ENCODE data around the gene MSH2. TPM values are rescaled to one million over a fixed set of nuclear protein-coding genes. Genes with fewer than 3 reads are reported as not detected.

Gene MSH2
- total and polyA plus RNA-seq, 2 of the 13 experiments (the other 11 are each of a cell fraction or from before 2014, with no cell fraction given), result 19.9 to 76.3 TPM

DNA sequence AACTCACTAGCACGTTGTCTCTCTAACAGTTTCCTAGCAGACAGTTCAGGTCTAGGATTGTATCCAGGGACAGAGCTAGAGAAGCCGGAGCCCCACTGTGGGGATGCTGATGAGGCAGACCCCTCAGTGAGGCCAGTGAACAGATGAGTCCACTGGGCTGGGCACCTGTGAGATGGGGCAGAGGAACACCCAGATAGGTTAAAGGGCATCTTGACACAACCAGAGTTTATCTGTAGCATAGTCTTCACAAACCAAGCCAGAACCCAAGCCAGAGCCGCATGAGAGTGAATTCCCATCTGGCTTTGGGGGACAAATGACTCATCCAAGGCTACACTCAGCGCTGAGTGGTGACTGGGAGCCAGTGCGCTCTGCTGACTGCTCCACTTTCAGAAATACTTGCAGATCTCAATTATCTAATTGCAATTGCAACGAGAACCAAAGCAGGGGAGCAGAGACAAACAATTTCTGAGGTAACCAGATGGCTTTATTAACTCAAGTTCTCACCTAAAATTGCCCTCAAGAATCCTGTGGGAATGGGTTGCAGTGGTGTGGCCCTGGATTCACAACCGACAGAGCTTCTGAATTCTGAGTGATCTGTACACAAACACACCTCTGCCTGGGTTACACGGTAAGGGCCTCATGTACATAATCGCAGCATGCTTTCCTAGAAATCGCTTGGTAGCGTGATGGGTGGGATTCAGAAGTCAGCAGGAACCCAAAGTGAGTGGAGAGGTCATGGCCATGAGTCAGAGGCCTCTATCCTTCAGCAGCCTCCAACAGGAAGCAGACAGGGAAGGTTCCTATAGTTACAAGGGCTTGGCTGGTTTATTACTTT, 48.7 kb upstream of the MSH2 start (continued):
- TF ChIP-seq ZFAT (CRISPR knock-in tag; conservative IDR thresholded peaks at IDR 0.05) (no peak), FOSL1 (CRISPR knock-in tag; IDR thresholded peaks at IDR 0.05; ENCODE audit: borderline replicate concordance) (peak; percentile 69; the same call in 1 of the 2 replicates), YEATS2 (CRISPR knock-in tag; IDR thresholded peaks at IDR 0.05; ENCODE audit: borderline replicate concordance) (0 out of 2 replicates have a peak, but pooled peaks have one; percentile 21), NAIF1 (CRISPR knock-in tag; IDR thresholded peaks at IDR 0.05; ENCODE audit: borderline replicate concordance) (no peak), ARHGAP35 (CRISPR knock-in tag; IDR thresholded peaks at IDR 0.05; ENCODE audit: borderline replicate concordance) (no peak), FLYWCH1 (CRISPR knock-in tag; IDR thresholded peaks at IDR 0.05) (no peak), DR1 (CRISPR knock-in tag; IDR thresholded peaks at IDR 0.05) (no peak), ZNF232 (CRISPR knock-in tag; IDR thresholded peaks at IDR 0.05; ENCODE audit: borderline replicate concordance) (no peak), NFE2L2 (IDR thresholded peaks at IDR 0.05; ENCODE audit: low read length) (no peak), HMGA1 (CRISPR knock-in tag; conservative IDR thresholded peaks at IDR 0.05) (no peak), ZNF160 (CRISPR knock-in tag; IDR thresholded peaks at IDR 0.05) (no peak), SETDB1 (CRISPR knock-in tag; IDR thresholded peaks at IDR 0.05; ENCODE audit: borderline replicate concordance) (no peak), POLR2AphosphoS5 (IDR thresholded peaks at IDR 0.05; ENCODE audit: low read depth, low read length) (no peak), MED13 (CRISPR knock-in tag; IDR thresholded peaks at IDR 0.05) (no peak), ZNF230 (CRISPR knock-in tag; IDR thresholded peaks at IDR 0.05) (0 out of 2 replicates have a peak, but pooled peaks have one; percentile 61), TBL1XR1 (IDR thresholded peaks at IDR 0.05; ENCODE audit: borderline replicate concordance, low read length, partially characterized antibody) (no peak), POLR2A (IDR thresholded peaks at IDR 0.05; ENCODE audit: insufficient read depth in 1 of 2, low read depth in 2 of 2, low read length in 2 of 2) (no peak), XRCC5 (optimal IDR thresholded peaks at IDR 0.05; ENCODE audit: low read length) (peak; percentile 42)
- TF ChIP-seq, protein P1, sequence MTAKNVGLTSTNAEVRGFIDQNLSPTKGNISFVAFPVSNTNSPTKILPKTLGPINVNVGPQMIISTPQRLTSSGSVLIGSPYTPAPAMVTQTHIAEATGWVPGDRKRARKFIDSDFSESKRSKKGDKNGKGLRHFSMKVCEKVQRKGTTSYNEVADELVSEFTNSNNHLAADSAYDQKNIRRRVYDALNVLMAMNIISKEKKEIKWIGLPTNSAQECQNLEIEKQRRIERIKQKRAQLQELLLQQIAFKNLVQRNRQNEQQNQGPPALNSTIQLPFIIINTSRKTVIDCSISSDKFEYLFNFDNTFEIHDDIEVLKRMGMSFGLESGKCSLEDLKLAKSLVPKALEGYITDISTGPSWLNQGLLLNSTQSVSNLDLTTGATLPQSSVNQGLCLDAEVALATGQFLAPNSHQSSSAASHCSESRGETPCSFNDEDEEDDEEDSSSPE (CRISPR knock-in tag; IDR thresholded peaks at IDR 0.05), result no peak
- TF ChIP-seq, protein P2, sequence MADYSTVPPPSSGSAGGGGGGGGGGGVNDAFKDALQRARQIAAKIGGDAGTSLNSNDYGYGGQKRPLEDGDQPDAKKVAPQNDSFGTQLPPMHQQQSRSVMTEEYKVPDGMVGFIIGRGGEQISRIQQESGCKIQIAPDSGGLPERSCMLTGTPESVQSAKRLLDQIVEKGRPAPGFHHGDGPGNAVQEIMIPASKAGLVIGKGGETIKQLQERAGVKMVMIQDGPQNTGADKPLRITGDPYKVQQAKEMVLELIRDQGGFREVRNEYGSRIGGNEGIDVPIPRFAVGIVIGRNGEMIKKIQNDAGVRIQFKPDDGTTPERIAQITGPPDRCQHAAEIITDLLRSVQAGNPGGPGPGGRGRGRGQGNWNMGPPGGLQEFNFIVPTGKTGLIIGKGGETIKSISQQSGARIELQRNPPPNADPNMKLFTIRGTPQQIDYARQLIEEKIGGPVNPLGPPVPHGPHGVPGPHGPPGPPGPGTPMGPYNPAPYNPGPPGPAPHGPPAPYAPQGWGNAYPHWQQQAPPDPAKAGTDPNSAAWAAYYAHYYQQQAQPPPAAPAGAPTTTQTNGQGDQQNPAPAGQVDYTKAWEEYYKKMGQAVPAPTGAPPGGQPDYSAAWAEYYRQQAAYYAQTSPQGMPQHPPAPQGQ (CRISPR knock-in tag; IDR thresholded peaks at IDR 0.05; ENCODE audit: borderline replicate concordance), result no peak
- TF ChIP-seq, protein P3, sequence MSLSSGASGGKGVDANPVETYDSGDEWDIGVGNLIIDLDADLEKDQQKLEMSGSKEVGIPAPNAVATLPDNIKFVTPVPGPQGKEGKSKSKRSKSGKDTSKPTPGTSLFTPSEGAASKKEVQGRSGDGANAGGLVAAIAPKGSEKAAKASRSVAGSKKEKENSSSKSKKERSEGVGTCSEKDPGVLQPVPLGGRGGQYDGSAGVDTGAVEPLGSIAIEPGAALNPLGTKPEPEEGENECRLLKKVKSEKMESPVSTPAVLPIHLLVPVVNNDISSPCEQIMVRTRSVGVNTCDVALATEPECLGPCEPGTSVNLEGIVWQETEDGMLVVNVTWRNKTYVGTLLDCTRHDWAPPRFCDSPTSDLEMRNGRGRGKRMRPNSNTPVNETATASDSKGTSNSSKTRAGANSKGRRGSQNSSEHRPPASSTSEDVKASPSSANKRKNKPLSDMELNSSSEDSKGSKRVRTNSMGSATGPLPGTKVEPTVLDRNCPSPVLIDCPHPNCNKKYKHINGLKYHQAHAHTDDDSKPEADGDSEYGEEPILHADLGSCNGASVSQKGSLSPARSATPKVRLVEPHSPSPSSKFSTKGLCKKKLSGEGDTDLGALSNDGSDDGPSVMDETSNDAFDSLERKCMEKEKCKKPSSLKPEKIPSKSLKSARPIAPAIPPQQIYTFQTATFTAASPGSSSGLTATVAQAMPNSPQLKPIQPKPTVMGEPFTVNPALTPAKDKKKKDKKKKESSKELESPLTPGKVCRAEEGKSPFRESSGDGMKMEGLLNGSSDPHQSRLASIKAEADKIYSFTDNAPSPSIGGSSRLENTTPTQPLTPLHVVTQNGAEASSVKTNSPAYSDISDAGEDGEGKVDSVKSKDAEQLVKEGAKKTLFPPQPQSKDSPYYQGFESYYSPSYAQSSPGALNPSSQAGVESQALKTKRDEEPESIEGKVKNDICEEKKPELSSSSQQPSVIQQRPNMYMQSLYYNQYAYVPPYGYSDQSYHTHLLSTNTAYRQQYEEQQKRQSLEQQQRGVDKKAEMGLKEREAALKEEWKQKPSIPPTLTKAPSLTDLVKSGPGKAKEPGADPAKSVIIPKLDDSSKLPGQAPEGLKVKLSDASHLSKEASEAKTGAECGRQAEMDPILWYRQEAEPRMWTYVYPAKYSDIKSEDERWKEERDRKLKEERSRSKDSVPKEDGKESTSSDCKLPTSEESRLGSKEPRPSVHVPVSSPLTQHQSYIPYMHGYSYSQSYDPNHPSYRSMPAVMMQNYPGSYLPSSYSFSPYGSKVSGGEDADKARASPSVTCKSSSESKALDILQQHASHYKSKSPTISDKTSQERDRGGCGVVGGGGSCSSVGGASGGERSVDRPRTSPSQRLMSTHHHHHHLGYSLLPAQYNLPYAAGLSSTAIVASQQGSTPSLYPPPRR (CRISPR knock-in tag; IDR thresholded peaks at IDR 0.05; ENCODE audit: borderline replicate concordance), result 0 out of 2 replicates have a peak, but pooled peaks have one; percentile 11
- TF ChIP-seq, protein P4, sequence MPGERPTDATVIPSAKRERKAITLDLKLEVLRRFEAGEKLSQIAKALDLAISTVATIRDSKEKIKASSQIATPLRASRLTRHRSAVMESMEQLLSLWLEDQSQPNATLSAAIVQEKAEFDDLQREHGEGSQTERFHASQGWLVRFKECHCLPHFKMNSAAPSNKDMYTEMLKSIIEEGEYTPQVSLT (CRISPR knock-in tag; IDR thresholded peaks at IDR 0.05; ENCODE audit: borderline replicate concordance, low read depth), result no peak
